ENCODE data around the gene CLASP2.
"Not testable (repeated sequence)": the region's sequence is repeated elsewhere in the genome, so short reads cannot be mapped to it uniquely, and the experiment has no call there.

Gene CLASP2

GRCh38 chr3:33459577-33459976, 258.5 kb downstream of the CLASP2 start:
- H3K36me3 Mint-ChIP-seq, result peaks cover 23% of the 10 kb centered on the region
- not testable (repeated sequence) for H3K27me3 Mint-ChIP-seq; DNase-seq (ENCODE audit: low spot score in 2 of 2); H3K9me3 Mint-ChIP-seq; ATAC-seq (ENCODE audit: low read depth); H3K4me1 Mint-ChIP-seq; H3K27ac Mint-ChIP-seq; H3K4me3 Mint-ChIP-seq

- no peak overlapping the region for H3K27ac Mint-ChIP-seq
- no peak for ATAC-seq (ENCODE audit: low read depth)
- DNase-seq (ENCODE audit: low spot score in 2 of 2), result no peak
- H3K4me1 Mint-ChIP-seq, result no peaks in the 10 kb centered on the region
- peaks cover 19% of the 10 kb centered on the region for H3K36me3 Mint-ChIP-seq
- peaks cover 7% of the 10 kb centered on the region for H3K9me3 Mint-ChIP-seq
- no peak overlapping the region for H3K4me3 Mint-ChIP-seq
- no peaks in the 10 kb centered on the region for H3K27me3 Mint-ChIP-seq
Measured at GRCh38 chr3:33458446-33458845, 259.6 kb downstream of the CLASP2 start.

GRCh38 chr3:33456756-33457155, 261.3 kb downstream of the CLASP2 start:
- no peaks in the 10 kb centered on the region for H3K4me1 Mint-ChIP-seq
- no peak overlapping the region for H3K4me3 Mint-ChIP-seq
- ATAC-seq (ENCODE audit: low read depth), result no peak

GRCh38 chr3:33453331-33453761, 264.7 kb downstream of the CLASP2 start:
- Mint-ChIP-seq H3K36me3 (peaks cover 6% of the 10 kb centered on the region), H3K9me3 (peaks cover 2% of the 10 kb centered on the region), H3K4me3 (no peak overlapping the region), H3K27ac (no peak overlapping the region), H3K4me1 (no peaks in the 10 kb centered on the region), H3K27me3 (no peaks in the 10 kb centered on the region)
- DNase-seq (ENCODE audit: low spot score in 2 of 2), result no peak
- no peak for ATAC-seq (ENCODE audit: low read depth)

More at GRCh38 chr3:33456756-33457155, 261.3 kb downstream of the CLASP2 start:
- DNase-seq (ENCODE audit: low spot score in 2 of 2), result no peak
- Mint-ChIP-seq H3K27ac (no peak overlapping the region), H3K36me3 (peaks cover 14% of the 10 kb centered on the region), H3K9me3 (peaks cover 7% of the 10 kb centered on the region), H3K27me3 (no peaks in the 10 kb centered on the region)

- H3K36me3 Mint-ChIP-seq; H3K9me3 Mint-ChIP-seq; H3K4me3 Mint-ChIP-seq; H3K27me3 Mint-ChIP-seq; DNase-seq (ENCODE audit: low spot score in 2 of 2); ATAC-seq (ENCODE audit: low read depth); H3K27ac Mint-ChIP-seq; H3K4me1 Mint-ChIP-seq: not testable (repeated sequence)
Measured at GRCh38 chr3:33451994-33452393, 266.1 kb downstream of the CLASP2 start.

- DNase-seq (ENCODE audit: low spot score in 2 of 2), result no peak
- H3K36me3 Mint-ChIP-seq, result no peaks in the 10 kb centered on the region
- H3K4me3 Mint-ChIP-seq, result no peak overlapping the region
- H3K27me3 Mint-ChIP-seq, result no peaks in the 10 kb centered on the region
- no peaks in the 10 kb centered on the region for H3K9me3 Mint-ChIP-seq
- no peak overlapping the region for H3K27ac Mint-ChIP-seq
- no peak for ATAC-seq (ENCODE audit: low read depth)
- H3K4me1 Mint-ChIP-seq, result peaks cover 5% of the 10 kb centered on the region
Measured at GRCh38 chr3:33447958-33448357, 270.1 kb downstream of the CLASP2 start.

DNA sequence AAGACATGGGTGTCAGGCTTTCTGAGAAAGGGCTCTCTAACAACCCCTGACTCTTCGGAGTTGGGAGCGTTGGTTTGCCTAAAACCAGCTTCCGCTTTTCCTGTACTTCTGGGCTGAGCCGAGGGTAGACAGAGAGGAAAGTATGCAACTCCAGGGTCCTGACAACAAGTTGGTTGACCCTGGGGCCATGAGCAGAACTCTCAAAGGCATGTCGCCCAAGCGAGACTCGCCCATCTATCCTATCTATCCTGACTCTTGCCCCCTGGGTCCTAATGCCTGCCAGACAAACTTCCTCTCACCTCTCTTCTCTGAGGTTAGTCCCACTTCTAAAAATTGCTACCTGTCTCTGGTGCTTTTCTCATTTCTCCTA, 270.8 kb downstream of the CLASP2 start:
- H3K27me3 Mint-ChIP-seq; ATAC-seq (ENCODE audit: low read depth); H3K36me3 Mint-ChIP-seq; DNase-seq (ENCODE audit: low spot score in 2 of 2); H3K9me3 Mint-ChIP-seq; H3K27ac Mint-ChIP-seq; H3K4me1 Mint-ChIP-seq; H3K4me3 Mint-ChIP-seq: not testable (repeated sequence)

Data from memory B cell (primary cell).